GM18526 (cell line): ENCODE data around the gene TPGS1.

Experiments
- POLR2A ChIP-seq: IDR thresholded peaks from 3 replicates; pipeline ENCODE4 v1.6.1; 2011; ENCODE audit not compliant: insufficient read length; ENCODE audit errors: extremely low read depth

The TPGS1 gene

GRCh38 chr19:558770-559439 is 51.6 kb downstream of the TPGS1 start:
- TF ChIP-seq POLR2A, result no peak

- no peak for TF ChIP-seq POLR2A
Observed at GRCh38 chr19:560121-560520, 52.8 kb downstream of the TPGS1 start.

DNA sequence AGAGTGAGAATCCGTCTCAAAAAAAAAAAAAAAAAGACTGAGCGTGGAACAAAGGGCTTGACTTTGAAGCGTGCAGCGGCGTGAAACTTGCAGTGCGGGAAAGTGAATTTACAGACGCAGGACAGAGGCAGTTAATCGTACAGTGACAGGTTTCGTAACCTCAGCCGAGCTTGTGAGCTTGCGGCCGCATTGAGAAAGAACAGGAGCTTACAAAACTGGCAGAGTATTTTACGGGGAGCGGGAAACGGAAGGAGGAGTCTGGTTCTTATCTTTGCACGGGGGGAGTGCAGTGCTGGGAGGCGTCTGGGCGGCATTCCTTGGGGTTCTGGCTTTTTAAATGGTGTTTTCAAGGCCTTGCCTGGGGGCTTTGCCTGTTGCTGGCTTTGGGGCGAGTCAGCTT is 59.1 kb downstream of the TPGS1 start:
- TF ChIP-seq POLR2A, result no peak

- TF ChIP-seq POLR2A, result no peak
Observed at GRCh38 chr19:566844-567243, 59.5 kb downstream of the TPGS1 start.

DNA sequence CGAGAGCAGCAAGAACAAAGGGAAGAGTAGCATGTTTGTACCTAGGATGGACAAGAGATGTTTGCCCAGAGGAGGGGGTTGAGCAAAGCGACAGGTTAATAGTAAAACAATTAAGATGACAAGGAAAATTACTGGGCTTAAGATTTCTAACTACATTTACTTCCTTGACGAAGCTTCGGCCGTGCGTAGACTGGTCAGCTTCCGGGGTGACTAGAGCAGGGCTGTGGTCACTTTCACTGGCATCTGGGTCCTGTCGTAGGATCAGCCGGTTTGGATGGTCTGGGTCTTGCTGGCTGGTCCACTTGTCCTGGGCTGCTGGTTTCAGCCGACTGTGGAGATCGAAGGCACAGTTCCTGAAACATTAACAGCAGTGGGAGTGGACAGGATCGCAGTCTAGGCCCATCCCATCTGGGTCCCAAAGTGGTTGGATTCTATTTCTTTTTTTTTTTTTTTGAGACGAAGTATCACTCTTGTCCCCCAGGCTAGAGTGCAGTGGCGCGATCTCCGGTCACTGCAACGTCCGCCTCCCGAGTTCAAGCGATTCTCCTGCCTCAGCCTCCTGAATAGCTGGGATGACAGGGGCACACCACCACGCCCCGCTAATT is 60.1 kb downstream of the TPGS1 start:
- TF ChIP-seq POLR2A, result no peak
